ENCODE data around the gene CLEC1A. TPM values are rescaled to one million over a fixed set of nuclear protein-coding genes. Genes with fewer than 3 reads are reported as not detected.

The CLEC1A gene, protein sequence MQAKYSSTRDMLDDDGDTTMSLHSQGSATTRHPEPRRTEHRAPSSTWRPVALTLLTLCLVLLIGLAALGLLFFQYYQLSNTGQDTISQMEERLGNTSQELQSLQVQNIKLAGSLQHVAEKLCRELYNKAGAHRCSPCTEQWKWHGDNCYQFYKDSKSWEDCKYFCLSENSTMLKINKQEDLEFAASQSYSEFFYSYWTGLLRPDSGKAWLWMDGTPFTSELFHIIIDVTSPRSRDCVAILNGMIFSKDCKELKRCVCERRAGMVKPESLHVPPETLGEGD
- total RNA-seq (10 to 100 TPM in 1 of 7 donors, 1 to 10 TPM in 6; 1.5 to 11.5 (median 4.1) TPM), polyA plus RNA-seq (10 to 100 TPM in 1 of 2 donors, 1 to 10 TPM in 1; 4.8 to 13.8 TPM)
- long read RNA-seq, donor 1, transcript CLEC1A-201 (6 exons, 2,685 nt), result major isoform, 8 of 10 reads
- long read RNA-seq, donor 1, partial matches to known transcripts, result 0 of 10 reads
- long read RNA-seq, donor 1, other reads (novel, unspliced or antisense), result 2 of 10 reads
- long read RNA-seq, donor 2, result 0 reads
- long read RNA-seq, donor 3, partial matches to known transcripts, result 0 of 3 reads
- long read RNA-seq, donor 3, other reads (novel, unspliced or antisense), result 0 of 3 reads

DNA sequence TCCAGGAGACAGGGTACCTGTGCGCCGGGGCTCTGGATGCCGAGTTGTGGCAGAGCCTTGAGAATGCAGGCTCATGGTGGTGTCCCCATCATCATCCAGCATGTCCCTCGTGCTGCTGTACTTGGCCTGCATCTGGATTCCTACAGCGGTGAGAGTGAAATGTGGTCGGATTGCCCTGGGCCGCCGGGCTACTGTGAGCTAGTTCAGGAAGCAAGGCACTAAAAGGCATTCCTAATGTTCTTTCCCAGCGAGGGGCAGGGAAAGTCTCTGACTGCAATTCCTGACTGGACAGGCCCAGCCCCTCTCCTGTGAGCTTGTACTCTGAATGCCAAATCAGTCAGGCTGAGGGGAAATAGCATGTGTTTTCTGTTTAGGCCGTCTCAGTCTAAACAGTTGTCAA is at the start of gene CLEC1A:
TSS of gene CLEC1A (minus strand) at position 195 of the 400 bp plus-strand sequence. CDS start at position 132, 63 bp downstream.
- Histone ChIP-seq H3K27me3 (no peaks in the 10 kb centered on the region), H3K4me1 (ENCODE audit: insufficient read depth) (peaks cover 1% of the 10 kb centered on the region), H3K27ac (peak within 1 kb of the TSS in 1 of 2 donors; percentile 63), H3K36me3 (no peaks in the 10 kb centered on the region), H3K9me3 (no peaks in the 10 kb centered on the region), H3K4me3 (no peak within 1 kb of the TSS)
- peak in 4 of 5 donors; percentile 16 to 57 (median 39) for DNase-seq
- WGBS, 3 donors, result 28 to 42% (median 38%) methylated on average over 10 of the region's 10 CpGs
- TF ChIP-seq, protein P1, sequence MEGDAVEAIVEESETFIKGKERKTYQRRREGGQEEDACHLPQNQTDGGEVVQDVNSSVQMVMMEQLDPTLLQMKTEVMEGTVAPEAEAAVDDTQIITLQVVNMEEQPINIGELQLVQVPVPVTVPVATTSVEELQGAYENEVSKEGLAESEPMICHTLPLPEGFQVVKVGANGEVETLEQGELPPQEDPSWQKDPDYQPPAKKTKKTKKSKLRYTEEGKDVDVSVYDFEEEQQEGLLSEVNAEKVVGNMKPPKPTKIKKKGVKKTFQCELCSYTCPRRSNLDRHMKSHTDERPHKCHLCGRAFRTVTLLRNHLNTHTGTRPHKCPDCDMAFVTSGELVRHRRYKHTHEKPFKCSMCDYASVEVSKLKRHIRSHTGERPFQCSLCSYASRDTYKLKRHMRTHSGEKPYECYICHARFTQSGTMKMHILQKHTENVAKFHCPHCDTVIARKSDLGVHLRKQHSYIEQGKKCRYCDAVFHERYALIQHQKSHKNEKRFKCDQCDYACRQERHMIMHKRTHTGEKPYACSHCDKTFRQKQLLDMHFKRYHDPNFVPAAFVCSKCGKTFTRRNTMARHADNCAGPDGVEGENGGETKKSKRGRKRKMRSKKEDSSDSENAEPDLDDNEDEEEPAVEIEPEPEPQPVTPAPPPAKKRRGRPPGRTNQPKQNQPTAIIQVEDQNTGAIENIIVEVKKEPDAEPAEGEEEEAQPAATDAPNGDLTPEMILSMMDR (IDR thresholded peaks at IDR 0.05), result no peak
- TF ChIP-seq EP300 (IDR thresholded peaks at IDR 0.05) (no peak), POLR2A (IDR thresholded peaks at IDR 0.05) (no peak)
- intact Hi-C loops (cut with DNase I), result no loop called here

DNA sequence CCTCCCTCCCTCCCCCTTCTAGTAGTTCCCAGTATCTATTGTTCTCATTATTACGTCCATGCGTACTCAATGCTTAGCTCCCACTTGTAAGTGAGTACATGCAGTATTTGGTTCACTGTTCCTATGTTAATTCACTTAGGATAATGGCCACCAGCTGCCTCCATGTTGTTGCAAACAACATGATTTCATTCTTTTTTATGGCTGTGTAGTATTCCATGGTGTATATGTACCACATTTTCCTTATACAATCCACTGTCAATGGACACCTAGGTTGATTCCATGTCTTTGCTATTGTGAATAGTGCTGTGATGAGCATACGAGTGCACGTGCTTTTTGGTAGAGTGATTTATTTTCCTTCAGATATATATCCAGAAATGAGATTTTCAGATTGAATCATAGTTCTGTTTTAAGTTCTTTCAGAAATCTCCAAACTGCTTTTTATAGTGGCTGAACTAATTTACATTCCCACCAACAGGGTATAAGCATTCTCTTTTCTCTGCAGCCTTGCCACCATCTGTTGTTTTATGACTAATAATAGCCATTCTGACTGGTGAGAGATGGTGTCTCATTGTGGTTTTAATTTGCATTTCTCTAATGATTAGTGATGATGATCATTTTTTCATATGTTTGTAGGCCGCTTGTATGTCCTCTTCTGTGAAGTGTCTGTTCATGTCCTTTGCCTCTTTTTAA is 49.1 kb upstream of the CLEC1A start:
- Histone ChIP-seq H3K9me3 (no peaks in the 10 kb centered on the region), H3K4me3 (no peak overlapping the region), H3K4me1 (ENCODE audit: insufficient read depth) (no peaks in the 10 kb centered on the region), H3K27ac (no peak overlapping the region), H3K27me3 (no peaks in the 10 kb centered on the region), H3K36me3 (no peaks in the 10 kb centered on the region)
- no peak for DNase-seq
- WGBS, 3 donors, result 88 to 92% (median 92%) methylated on average over 5 of the region's 5 CpGs
- TF ChIP-seq, protein P1 (IDR thresholded peaks at IDR 0.05), result no peak
- TF ChIP-seq EP300 (IDR thresholded peaks at IDR 0.05), result no peak
- TF ChIP-seq POLR2A (IDR thresholded peaks at IDR 0.05), result no peak
- intact Hi-C loops (cut with DNase I), result loop anchor here in 1 of 4 donors (10.0 kb wide), 1 partner anchor 113 kb away; the partner anchor contains the start of gene CLEC9A

DNA sequence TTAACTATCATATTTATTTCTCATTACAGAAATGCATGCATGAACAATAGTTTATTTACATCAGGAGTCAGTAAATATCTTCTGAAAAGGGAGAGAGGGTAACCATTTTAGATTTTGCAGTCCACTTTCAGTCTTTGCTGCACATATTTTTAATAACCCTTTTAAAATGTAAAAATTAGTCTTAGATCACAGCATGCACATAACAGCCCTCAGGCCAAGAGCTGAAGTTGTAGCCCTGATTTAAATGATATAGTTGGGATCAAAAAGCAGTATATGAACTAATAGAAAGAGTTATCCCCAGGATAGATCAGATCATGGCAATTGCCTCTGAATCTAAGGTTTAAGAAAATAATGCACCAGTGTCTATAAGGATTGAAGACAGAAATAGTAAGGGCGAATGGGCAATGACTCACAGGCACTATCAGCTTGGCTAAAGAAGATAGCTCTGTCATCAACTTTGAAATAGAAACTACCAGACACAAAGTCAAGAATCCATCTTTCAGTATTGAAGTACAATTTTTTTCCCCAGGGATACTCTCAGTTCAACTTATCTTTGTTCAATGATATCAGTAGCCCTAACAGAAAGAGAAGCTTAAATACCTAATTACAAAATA is 44.3 kb upstream of the CLEC1A start:
- H3K27me3 ChIP-seq, result no peaks in the 10 kb centered on the region
- intact Hi-C loops (cut with DNase I), result loop anchor here in 1 of 4 donors (10.0 kb wide), 1 partner anchor 108 kb away; the partner anchor contains the start of gene CLEC9A
- H3K27ac ChIP-seq, result no peak overlapping the region
- H3K9me3 ChIP-seq, result no peaks in the 10 kb centered on the region
- no peaks in the 10 kb centered on the region for H3K36me3 ChIP-seq
- H3K4me1 ChIP-seq (ENCODE audit: insufficient read depth), result no peaks in the 10 kb centered on the region
- H3K4me3 ChIP-seq, result no peak overlapping the region
- no peak for DNase-seq
- no peak for TF ChIP-seq POLR2A (IDR thresholded peaks at IDR 0.05)
- TF ChIP-seq, protein P1 (IDR thresholded peaks at IDR 0.05), result no peak
- TF ChIP-seq EP300 (IDR thresholded peaks at IDR 0.05), result no peak
- 0 to 2% (median 0%) methylated on average over 1 of the region's 1 CpG for WGBS, 3 donors

DNA sequence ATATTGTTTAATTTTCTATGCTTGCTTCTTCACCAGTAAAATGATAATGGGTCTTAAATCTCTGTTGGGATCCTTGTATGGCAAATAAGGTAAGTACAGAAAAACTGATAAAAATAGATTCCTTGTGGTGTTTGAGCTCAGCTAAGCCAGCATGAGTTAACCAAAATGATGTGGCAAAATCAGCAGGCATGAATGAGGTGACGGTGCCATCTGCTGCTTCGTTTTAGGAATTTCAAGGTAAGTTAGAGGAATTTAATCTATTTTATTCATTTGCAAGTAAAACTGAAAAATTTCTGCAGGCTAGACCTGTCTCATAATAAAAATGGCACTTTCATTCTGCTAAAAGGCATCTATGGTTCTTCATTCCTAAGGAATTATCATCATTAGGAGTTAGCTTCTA is 41.2 kb upstream of the CLEC1A start:
- TF ChIP-seq EP300 (IDR thresholded peaks at IDR 0.05) (no peak), POLR2A (IDR thresholded peaks at IDR 0.05) (no peak)
- TF ChIP-seq, protein P1 (IDR thresholded peaks at IDR 0.05), result peak in 2 of 3 donors; percentile 66 to 75
- Histone ChIP-seq H3K36me3 (no peaks in the 10 kb centered on the region), H3K27me3 (no peaks in the 10 kb centered on the region), H3K4me3 (no peak overlapping the region), H3K9me3 (no peaks in the 10 kb centered on the region), H3K4me1 (ENCODE audit: insufficient read depth) (no peaks in the 10 kb centered on the region), H3K27ac (no peak overlapping the region)
- DNase-seq, result peak in 3 of 5 donors; percentile 23 to 52 (median 49)
- WGBS, 3 donors, result 6 to 10% (median 7%) methylated on average over 2 of the region's 2 CpGs
- intact Hi-C loops (cut with DNase I), result loop anchor here in 1 of 4 donors (10.0 kb wide), 1 partner anchor 105 kb away; the partner anchor contains the start of gene CLEC9A

Data from ovary (tissue), 10 donors.